IPS-NIHi7 (cell line): ENCODE measurements around the gene PSMD11.

Source experiments
- DNase-seq: peaks from one replicate; pipeline ENCODE4 v3.0.0; 2012; ENCODE audit warnings: mixed read lengths; ENCODE audit errors: extremely low spot score

The PSMD11 gene

GRCh38 chr17:32464374-32464773, 20.1 kb downstream of the PSMD11 start:
- DNase-seq = no peak

DNA sequence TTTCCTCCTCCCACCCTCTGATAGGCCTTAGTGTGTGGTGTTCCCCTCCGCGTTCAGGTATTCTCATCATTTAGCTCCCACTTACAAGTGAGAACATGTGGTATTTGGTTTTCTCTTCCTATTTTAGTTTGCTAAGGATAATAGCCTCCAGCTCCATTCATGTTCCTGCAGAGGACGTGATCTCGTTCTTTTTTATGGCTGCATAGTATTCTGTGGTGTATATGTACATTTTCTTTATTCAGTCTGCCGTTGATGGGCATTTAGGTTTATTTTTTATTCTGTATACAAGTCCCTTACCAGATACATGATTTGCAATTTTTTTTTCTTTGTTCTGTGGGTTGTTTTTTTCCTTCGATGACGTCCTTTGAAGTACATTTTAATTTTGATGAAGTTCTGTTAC, 23.6 kb downstream of the PSMD11 start:
- DNase-seq = no peak

GRCh38 chr17:32470405-32471167, 26.3 kb downstream of the PSMD11 start:
- DNase-seq = no peak

DNA sequence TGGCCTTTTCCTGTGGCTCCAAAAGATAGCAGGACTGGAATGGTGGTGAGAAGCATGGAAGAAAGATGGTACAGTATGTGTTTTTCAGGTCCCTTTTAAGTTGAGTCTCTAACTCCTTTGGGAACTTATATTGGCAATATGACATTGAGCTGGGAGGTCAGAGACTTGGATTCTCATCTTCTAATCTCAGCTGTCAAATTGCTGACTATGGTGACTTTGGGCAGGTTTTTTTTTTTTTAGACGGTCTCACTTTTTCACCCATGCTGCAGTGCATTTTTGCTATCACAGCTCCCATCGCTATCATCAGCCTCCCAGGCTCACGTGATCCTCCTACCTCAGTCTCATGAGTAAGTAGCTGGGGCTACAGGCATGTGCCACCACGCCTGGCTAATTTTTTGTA, 27.3 kb downstream of the PSMD11 start:
- no peak for DNase-seq

GRCh38 chr17:32475258-32475657, 30.9 kb downstream of the PSMD11 start:
- no peak for DNase-seq

- no peak for DNase-seq
Observed at GRCh38 chr17:32477220-32477619, 32.9 kb downstream of the PSMD11 start.

DNA sequence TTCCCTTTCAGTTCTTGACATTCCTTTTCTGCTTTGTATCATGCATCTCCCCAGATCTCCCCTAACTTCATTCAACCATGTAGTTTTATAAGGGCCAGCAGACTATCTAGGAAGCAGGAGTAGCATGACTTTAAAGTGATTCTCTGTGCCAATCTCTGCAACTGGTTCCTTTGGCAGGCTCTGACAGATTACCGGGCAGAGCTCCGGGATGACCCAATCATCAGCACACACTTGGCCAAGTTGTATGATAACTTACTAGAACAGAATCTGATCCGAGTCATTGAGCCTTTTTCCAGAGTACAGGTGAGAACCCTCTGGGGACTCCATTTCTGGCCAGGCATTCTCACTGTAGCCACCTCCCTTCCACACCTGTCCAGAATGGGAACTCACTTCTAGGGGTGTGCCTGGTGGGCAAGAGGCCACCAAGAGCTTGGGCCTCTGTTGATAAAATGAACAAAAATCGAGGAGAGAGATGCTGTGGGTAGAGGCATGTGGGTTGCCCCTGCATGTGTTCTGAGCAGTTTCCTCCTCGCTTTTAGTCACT, 34.8 kb downstream of the PSMD11 start:
- DNase-seq = no peak

DNA sequence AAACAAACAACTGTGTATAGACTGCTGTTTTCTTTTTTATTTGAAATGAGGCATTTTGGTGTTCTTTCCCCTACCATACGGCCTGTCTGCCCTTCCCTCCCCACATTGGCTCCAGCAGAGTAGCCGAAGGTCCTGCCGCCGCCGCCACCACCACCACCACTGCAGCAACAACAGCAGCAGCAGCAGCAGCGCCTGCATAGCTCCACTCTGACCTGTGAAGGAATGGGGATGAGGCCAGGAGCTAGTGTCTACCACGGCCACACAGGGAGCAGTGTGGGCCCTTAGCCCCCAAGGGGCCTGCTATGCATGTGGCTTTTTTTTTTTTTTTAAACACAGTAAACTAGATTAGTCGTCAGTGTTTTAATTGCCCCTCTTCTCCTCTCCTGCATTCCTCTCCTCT, 36.9 kb downstream of the PSMD11 start:
- DNase-seq = no peak

DNA sequence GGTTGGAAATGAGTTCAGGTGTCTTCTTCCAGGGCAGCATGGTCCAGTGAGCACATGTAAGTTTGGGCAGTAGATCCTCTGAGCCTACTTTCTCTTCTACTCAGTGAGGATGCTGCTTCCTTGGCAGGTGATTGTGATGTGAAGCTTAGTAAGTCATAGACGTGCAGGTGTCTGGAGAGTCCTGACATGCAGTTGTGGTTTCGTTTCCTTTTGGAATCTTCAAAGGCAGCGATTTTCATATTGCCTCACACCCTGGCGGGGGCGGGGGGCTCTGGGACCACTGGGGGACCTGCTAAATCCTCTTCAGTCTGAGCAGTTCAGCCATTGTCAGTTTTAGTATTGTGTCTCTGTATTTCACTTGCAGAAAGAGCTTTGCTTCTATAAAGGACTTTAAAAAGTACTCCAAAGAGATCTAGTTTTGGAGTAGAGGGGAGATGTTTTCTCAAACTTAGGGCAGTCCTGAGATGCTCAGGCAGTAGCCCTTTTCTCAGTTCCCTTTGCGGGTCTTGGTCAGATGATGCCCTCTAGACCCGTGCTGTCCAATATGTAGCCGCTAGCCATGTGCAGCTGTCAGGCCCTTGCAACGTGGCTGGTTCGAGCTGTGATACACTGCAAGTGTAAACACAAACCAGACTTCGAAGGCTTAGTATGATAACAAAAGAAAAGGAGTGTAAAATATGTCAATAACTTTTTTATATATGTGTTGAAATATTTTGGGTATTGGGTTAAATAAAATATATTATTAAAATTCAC, 38.4 kb downstream of the PSMD11 start:
- no peak for DNase-seq

DNA sequence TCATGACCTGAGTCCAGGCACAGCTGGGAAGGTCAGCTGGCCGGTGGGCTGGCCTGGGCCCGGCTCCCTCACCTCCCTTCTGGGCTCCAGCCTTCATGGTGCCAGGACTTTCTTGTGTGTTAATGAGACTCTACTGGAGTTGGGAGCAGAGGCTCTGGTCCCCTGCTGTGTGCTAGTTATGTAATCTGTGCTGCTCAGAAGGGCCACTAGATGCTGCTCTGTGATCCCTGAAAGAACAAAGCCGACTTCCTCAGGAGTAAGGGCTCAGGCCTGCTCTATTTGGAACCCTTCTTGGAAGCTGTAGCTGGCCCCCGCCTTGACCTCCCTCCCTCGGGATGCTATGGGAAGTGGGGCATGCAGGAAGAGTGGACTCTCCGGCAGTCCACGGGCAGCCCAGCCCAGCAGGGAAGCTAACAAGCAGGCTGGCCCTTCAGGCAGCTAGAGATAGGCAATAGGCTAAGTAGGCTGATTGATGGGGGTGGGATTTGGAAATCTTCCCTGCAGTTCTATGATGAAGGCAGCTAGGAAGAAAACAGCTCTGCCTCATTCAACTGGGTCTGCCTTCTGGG, 39.2 kb downstream of the PSMD11 start:
- peak; percentile 82 for DNase-seq

DNA sequence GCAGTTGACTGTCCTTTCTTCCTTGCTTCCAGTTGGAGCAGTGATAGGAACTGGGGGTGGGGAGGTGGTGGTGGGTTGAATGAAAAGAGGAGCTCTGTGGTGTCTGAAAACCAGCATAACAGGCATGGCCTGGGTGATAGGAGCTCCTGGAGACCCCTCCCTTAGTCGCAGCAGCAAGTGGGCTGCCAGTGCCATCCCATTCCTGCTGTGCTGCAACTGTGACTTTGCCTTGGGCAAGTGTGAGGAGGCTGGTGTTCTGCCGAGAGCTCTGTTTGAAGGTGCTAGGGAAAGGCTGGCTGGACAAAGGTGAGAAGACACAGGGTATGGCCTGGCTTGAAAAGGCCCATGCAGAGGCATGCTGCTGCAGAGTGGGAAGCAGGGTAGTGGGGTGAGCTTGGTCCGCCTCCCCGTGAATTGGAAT, 39.7 kb downstream of the PSMD11 start:
- no peak for DNase-seq

DNA sequence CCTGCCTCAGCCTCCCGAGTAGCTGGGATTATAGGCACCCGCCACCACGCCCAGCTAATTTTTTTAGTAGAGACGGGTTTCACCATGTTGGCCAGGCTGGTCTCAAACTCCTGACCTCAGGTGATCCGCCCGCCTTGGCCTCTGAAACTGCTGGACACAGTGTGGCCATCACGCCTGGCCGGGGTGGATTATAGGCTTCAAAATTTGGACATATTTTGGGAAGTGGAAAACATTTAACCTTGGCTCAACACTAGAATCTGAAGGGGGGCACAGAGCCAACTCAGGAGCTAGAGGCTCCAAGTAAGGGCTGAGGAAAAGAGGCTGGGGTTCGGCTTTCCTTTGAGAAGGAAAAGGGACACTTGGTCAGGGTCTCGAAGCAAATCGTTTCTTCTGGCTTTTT, 40.3 kb downstream of the PSMD11 start:
- DNase-seq = no peak

GRCh38 chr17:32485261-32486110, 41.2 kb downstream of the PSMD11 start:
- DNase-seq = no peak

DNA sequence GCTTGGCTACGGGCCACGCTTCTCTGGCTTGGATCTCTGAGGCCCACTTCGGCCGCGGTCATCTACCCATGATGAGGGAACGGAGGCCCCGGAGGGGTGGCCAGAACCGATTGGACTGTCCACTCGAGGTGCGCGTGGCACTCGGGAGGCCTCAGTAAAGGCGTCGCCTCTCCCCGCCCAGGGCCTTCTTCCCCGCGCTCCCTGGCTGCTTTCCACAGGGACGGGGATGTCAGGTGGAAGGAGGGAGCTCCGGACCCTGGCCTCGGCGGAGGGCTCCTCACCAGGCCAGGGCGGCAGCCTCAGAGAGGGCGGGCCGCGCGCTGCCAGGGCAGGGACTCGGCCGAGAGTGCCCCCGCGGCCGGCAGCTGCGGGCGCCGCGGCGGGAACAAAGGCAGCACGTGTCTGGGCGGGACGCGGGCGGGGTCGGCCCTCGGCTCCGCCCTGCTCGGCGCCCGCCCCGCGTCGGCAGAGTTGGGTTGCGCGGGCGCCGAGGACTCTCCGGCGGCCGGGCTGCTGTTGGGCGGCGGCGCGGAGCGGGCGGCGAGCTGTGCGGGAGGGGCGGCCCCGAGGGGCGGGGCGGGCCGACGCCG, 41.9 kb downstream of the PSMD11 start:
- peak; percentile 87 for DNase-seq

DNA sequence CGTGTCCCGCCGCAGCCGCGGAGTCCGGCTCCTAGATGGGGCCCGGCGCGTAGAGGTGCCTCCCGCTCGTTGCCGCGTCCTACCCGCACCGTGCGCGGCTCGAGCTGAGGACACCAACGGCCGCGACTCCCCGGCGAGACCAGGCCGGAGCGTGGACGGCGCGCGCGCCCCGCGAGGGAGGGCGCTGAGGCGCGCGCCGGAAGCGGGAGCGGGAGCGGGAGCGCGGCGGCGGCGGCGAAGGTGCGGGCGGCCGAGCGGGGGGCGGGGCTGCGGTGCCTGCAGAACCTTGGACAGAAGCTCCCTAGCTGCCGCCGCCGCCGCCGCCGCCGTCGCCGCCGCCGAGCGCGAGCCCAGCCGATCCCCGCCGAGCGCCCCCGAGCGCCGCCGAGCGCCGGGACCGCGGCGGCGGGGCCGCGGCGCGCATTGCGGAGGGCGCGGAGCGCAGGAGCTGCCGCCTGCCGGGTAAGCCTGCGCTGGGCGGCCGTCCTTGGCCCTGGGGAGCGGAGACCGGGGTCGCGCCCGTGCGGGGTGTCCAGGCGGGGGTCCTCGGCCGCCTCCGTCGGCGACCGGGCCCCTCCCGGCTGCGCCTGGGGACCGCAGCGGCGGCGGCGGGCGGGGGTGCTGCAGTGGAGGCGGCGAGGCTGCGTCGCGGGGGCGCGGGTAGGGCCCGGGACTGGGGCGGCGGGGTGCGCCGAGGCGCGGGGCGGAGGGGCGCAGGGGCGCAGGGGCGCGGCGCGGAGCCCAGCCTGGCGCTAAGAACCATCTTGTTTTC, 42.6 kb downstream of the PSMD11 start, which contains the start of gene CDK5R1:
Gene CDK5R1 (plus strand): TSS at position 293 of the 772 bp plus-strand sequence. CDS start 628 bp downstream, outside the sequence.
- peak; percentile 84 for DNase-seq

DNA sequence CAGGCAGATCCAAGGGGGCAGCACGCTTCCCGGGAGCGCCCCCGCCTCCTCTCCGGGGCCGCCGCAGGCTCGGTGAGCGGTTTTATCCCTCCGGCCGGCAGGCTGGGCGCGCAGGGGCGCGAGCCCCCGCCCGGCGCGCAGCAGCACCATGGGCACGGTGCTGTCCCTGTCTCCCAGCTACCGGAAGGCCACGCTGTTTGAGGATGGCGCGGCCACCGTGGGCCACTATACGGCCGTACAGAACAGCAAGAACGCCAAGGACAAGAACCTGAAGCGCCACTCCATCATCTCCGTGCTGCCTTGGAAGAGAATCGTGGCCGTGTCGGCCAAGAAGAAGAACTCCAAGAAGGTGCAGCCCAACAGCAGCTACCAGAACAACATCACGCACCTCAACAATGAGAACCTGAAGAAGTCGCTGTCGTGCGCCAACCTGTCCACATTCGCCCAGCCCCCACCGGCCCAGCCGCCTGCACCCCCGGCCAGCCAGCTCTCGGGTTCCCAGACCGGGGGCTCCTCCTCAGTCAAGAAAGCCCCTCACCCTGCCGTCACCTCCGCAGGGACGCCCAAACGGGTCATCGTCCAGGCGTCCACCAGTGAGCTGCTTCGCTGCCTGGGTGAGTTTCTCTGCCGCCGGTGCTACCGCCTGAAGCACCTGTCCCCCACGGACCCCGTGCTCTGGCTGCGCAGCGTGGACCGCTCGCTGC, 43.3 kb downstream of the PSMD11 start:
- peak; percentile 41 for DNase-seq

DNA sequence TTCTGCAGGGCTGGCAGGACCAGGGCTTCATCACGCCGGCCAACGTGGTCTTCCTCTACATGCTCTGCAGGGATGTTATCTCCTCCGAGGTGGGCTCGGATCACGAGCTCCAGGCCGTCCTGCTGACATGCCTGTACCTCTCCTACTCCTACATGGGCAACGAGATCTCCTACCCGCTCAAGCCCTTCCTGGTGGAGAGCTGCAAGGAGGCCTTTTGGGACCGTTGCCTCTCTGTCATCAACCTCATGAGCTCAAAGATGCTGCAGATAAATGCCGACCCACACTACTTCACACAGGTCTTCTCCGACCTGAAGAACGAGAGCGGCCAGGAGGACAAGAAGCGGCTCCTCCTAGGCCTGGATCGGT, 43.9 kb downstream of the PSMD11 start:
- DNase-seq = no peak

DNA sequence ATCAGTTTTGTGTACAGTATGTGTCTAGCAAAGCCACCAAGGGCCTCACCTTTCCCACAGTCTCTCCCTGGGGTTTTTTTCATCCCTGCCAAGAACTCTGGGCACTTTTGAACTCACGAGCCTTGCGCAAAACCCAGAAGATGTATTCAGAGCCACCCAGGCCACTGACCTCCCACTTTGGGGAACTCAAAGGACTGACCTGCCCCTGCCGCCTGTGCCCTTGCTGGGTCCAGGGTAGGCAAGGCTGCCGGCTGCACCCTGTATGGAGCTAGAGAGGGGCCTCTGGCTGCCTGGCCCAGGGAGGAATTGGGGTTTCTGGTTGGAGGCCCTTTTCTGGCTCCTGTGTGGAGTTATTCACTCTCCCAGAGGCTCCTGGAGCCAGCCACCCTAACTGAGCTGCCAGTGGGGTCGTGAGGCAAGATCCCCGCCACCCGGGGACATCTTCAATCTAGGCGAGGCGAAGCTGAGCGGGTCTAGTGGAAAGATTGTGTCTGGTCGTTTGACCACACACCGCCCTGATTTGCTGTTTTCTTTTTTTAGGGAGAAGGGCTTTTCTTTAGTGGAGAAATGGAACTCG, 44.4 kb downstream of the PSMD11 start:
- DNase-seq = no peak

- DNase-seq = no peak
Observed at GRCh38 chr17:32489320-32490100, 45.2 kb downstream of the PSMD11 start.
